SU-DHL-6 (cell line): ENCODE measurements around the gene DENND6B.

ENCODE experiments used
- CTCF ChIP-seq: fragments of 200-600 bp; sonication (generic); IDR thresholded peaks from one replicate; pipeline ENCODE4 v1.5.1; 2017; ENCODE audit warnings: antibody characterized with exemption, mild to moderate bottlenecking, low read length, moderate library complexity; ENCODE audit not compliant: insufficient read depth, poor library complexity, severe bottlenecking
- EZH2phosphoT487 ChIP-seq: fragments of 200-600 bp; sonication (generic), shearing (Covaris generic); conservative IDR thresholded peaks from 2 replicates; pipeline ENCODE4 v1.6.1; 2018; ENCODE audit warnings: mild to moderate bottlenecking, antibody characterized with exemption, low read length, moderate library complexity, mixed read lengths

- TF ChIP-seq CTCF, result no peak
- no peak for TF ChIP-seq EZH2phosphoT487
Observed at GRCh38 chr22:50357222-50357621, 30.4 kb upstream of the DENND6B start.
